Left renal pelvis (tissue), 4 donors: Measurements from ENCODE around the gene AP1AR. TPM values are rescaled to one million over a fixed set of nuclear protein-coding genes. Genes with fewer than 3 reads are reported as not detected.
"Not testable (repeated sequence)": the region's sequence is repeated elsewhere in the genome, so short reads cannot be mapped to it uniquely, and the experiment has no call there.

Experiments
- DNase-seq, 4 donors: peaks; one replicate each; pipeline ENCODE4 v3.0.0-alpha.2; 2013; ENCODE audit warnings: low read depth in 4 of 4, low spot score in 3 of 4
- polyA plus RNA-seq, 4 donors: library from polyadenylated mRNA; unstranded; fragments of 120-200 nt; gene quantifications; one replicate each; pipeline ENCODE4 v1.2.1, GENCODE V29; 2013; ENCODE audit not compliant: insufficient read length in 4 of 4

AP1AR gene
- polyA plus RNA-seq, 4 donors: 19.2 to 43.7 (median 39.1) TPM

DNA sequence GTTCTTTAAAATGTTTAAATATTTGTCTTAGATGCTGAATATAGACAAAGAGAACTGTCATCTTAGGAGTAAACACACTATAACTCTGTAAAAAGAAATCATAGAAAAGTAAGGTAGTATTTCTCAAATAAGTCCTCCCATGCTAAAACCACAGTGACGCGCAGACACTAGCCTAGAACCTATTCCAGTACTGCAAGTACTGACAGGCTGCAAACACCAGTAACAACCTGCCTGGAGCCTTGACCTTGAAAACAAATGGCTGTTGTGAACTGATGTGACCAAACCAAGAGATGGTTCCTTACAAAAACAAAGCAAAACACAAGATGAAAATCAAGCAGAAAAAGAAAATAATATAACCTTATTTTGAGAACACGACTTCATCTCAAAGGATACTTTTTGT, 45.6 kb downstream of the AP1AR start:
- DNase-seq: no peak

DNA sequence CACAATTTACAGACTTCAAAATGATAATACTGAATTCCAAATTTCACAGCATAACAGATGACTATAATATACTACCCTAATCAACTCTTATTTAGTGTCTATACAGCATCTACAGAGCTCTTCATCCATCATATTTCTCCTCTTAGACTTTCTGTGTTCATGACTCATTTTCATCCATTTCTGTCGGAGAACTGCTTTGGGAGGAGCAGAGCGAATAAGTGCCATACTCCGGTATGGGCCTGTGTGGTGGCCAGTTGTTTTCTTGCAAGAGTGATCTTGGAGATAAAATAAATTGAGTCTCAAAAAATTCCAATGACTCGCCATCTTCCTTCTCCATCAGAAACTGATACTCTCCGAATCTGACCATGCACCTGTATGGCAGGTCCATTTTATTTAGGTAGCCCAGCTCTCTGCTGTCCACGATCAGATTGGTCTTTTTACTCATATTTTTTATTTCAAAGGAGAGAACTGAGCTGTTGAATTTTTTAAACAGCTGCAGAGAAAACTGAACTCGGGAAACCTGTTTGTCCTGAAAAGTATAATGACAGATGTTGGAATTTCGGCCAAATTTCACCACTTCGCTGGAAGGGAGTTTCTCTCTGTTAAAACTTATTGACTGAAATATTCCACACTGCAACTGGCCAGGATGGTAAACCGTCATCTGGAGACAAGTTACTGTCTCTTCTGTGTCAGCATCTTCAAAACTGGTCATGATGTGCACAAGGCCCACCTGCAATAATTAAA, 46.3 kb downstream of the AP1AR start:
- no peak for DNase-seq

GRCh38 chr4:112279025-112279881, 47.7 kb downstream of the AP1AR start:
- DNase-seq: no peak

DNA sequence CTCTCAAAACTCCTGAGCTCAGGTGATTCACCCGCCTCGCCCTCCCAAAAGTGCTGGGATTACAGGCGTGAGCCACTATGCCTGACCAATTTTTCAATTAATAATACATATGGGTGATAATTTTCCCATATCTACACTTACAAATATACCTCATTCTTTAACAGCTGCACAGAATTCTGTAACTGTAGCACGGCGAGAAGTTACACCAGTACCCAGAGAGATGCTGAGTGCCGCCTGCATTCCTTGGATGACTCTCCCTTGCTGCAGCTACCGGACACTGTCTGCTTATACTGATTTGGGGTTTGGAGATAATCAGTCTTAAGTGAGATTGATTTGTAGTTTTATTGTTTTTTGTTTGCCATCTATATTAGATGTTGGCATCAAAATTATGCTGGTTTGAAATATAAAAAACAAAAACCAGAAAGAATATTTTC, 48.3 kb downstream of the AP1AR start:
- no peak for DNase-seq

- no peak for DNase-seq
These were observed 48.9 kb downstream of the AP1AR start for GRCh38 chr4:112280386-112281056.

- not testable (repeated sequence) for DNase-seq
These were observed 50.4 kb downstream of the AP1AR start for GRCh38 chr4:112281895-112282398.

GRCh38 chr4:112282860-112283667, 51.5 kb downstream of the AP1AR start:
- no peak for DNase-seq

DNA sequence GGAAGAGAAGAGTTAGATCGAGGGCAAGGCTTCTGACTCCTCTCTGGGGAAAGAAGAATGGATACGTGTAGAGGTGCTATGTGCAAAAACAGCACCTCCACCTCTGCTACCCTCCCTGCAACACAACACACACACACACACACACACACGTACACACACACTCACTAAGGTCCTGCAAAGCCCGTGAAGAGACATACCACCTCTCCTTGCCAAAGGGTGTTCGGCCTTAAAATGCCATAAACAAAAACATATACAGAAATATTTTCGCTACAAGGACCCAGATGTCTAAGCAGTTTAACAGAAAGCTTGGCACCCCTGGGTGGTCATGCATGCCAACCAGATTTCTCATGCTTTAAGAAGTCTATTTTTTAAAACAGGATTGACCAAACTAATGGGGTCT, 52.6 kb downstream of the AP1AR start:
- no peak for DNase-seq

GRCh38 chr4:112284662-112285411, 53.2 kb downstream of the AP1AR start:
- DNase-seq: no peak

DNA sequence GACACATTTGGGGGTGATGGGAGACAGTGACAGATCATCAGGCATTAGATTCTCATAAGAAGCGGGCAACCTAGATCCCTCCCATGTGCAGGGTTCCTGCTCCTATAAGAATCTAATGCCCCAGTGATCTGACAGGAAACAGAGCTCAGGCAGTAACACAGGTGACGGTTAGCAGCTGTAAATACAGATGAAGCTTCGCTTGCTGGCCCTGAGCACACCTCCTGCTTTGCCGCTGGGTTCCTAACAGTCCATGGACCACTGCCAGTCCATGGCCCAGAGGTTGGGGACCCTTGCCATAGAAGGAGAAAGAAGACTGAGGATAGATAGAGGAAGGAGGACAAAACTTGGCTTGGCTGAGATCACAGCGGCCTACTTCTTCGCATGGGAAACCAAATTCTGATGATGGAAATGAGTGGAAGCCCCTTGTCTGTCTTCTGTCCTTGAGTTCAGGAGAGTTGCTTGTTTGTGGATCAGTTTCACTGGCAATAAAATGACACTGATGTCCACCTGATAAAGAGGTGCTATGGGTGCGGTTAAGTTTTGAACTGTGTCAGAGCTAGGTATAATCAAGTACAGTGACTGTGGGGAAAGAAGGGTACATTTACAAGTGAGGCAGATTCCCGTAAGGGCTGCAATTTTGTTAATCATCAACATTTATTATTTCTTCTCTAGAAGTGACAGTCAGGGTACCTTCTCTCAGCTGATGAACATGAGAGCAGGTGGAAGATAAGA, 55.8 kb downstream of the AP1AR start:
- no peak for DNase-seq

DNA sequence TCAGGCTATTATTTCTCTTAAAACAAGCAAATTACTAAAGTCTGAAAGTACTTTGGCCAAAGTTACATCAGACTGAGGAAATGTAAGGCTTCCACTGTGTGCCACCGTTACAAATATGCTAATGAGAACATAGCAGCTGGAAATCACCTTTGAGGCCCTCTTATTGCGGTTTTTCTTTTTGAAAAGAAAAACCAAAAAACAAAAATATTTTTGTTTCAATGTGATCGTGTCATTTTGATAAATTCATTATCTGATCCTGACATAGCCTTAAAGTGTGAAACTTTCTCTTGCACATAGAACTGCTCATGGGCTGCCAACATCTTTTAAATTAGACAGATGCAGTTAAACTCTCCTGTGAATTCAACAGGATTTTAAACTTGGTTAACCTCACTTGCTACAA, 56.9 kb downstream of the AP1AR start:
- DNase-seq: no peak

- DNase-seq: no peak
These were observed 58.0 kb downstream of the AP1AR start for GRCh38 chr4:112289407-112290253.

- no peak for DNase-seq
These were observed 58.8 kb downstream of the AP1AR start for GRCh38 chr4:112290341-112290740.

DNA sequence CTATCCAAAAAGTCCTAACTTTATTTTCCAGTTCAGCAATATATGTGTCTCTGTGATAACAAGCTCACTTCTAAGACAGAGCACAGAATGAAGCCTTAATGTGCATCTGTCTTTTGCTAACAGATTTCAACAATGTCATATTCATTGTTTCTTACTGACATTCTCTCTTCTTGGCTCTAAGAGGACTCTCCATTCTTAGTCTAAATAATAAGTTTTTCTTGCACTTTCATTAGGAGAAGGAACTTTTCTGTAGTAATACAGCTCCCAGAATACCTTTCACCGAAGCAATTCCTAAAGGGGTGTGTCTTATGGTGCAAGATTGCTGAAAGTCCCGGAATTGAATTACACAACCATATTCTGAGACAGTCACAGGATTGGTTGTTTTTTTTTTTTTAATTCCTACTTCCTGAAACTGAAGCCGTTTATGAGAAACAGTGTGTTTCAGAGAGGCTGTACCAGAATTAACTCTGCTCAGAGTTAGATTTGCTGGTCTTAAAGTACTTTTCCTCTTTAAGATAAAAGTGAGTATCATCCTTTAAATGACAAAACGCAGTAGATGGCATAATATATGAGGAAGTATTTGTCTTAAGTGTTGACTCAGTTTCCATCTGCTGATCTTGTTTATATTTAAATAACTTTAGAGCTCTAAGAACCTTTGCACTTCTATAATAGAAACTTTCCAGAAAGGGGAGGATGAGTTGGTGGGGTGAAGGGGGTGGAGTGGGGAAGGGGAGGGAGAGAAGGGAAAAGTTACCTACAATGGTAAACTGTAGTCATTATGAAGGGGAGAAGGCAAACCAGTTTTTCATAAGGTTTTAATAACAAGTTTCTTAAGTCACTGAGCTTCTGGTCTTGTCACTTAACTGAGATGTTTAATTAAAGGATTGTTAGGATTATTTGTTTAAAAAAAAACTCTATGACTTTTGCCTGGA, 65.6 kb downstream of the AP1AR start, which contains the start of gene ALPK1:
ALPK1 (plus strand) TSS at position 421 of the 932 bp plus-strand sequence.
- peak in 3 of 4 donors; percentile 69 to 71 (median 70) for DNase-seq

DNA sequence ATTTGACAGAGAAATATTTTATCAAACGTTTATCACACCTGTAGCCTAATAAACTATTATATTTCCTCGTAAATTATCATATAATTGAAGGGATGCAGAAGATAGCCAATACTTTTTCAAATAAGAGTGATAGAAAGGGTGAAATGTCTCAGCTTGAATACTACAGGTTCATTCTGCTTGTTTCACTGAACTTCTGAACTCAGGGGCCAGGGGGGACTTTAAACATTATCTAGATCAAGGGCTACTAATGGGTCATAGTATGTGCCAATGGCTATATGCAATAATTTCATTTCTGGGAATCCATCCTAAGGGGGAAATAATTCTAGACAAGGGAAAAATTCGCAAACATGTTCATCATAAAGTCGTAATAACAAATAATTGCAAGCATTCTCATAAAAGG, 68.1 kb downstream of the AP1AR start:
- DNase-seq: no peak

DNA sequence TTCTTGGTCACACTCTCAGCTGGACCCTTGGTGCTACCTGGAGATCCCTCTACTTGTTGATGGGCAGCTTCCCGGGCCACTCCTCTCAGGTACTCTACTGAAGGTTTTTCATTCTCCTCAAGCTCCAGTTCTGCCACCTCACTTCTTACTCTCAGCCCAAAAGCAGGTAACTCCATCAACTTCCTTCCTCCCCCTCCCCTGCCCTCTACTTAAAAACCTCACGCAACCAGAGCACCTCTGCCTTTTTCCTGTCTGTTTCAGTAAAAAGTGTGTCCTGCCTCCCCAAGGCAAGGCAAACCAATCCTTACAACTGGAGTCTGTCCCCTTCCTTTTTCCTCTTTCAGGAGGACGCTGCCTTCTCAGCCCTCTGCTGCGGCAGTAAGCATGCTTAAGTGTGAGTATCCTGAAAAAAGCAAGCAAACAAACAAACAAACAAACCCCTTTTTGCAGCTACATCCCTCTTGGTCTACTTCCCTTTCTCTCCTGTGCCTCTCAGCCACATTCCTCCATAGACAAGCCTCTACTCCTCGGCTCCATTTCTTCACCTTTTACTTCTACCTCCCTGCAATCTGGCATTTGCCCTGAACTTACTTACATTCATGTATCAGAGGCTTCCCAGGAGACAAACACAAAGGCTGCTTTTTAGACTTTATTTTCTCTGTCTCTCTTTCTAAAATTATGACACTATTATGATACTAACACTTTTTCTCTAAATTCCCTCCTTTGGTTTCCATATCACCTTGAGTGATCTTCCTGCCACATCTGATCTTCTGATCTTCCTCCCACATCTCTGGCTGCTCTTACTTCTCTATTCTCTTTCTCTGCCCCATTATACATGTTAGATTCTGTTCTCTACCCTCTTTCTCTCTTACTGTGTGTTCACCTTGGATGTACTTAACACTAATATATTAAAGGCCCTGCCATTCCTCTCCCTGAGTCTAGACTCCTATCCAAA, 71.0 kb downstream of the AP1AR start:
- no peak for DNase-seq
